IPS-11a (cell line): ENCODE data around the gene WFDC10B.
"Not testable (repeated sequence)": the region's sequence is repeated elsewhere in the genome, so short reads cannot be mapped to it uniquely, and the experiment has no call there.

Experiments
- H3K4me3 ChIP-seq: one replicate; pipeline ENCODE4 v1.5.1; 2013; ENCODE audit warnings: low read depth, low read length, control low read depth

WFDC10B gene

DNA sequence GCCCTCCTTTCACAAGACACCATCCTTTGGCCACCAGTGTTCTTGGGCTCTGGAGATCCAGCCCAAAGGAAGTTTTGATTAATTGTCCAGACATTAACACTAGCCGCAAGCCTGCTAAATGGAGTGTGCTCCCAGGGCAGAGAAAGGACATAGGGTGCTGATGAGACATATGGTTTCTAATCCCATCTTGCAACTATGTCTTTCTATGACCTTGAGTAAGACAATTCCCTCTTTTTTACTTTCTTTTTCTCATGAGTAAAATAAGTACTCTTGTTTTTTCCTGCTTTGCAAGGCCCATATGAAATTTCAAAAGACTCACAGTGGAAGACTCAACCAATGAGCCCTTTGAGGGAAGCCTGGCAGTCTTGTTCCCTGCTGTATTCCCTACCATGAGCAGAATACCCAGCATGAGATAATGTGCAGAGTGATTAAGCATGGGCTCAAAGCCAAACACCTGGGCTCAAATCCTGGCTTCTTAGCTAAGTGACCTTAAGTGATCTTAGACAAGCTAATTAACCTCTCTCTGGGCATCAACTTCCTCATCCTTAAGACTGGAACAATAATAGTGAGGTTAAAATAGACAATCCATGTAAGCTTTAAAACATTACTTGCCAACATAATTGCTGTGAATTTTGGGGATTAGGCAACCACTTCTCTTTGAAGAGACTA lies at the start of gene WFDC10B:
Gene WFDC10B (minus strand): TSS at position 51 of the 669 bp plus-strand sequence. CDS start 19,027 bp downstream, outside the sequence.
- H3K4me3 ChIP-seq, result no peak within 1 kb of the TSS

GRCh38 chr20:45752746-45753145 lies 47.9 kb upstream of the WFDC10B start:
- no peak overlapping the region for H3K4me3 ChIP-seq

GRCh38 chr20:45751721-45752120 lies 46.9 kb upstream of the WFDC10B start:
- no peak overlapping the region for H3K4me3 ChIP-seq

DNA sequence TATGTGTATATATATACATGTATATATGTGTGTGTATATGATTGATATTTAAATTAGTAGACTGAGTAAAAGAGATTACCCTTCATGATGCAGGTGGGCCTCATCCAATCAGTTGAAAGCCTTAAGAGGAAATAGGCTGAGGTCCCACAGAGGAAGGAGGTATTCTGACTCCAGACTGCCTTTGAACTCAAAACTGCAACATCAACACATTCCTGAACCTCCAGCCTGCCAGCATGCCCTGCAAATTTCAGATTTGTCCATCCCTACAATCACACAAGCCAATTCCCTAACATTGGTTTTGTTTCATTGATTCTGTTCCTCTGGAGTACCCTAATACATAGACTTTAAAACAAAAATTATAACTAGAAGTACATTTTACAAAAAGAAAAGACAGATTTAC lies 40.2 kb upstream of the WFDC10B start:
- H3K4me3 ChIP-seq, result no peak overlapping the region

DNA sequence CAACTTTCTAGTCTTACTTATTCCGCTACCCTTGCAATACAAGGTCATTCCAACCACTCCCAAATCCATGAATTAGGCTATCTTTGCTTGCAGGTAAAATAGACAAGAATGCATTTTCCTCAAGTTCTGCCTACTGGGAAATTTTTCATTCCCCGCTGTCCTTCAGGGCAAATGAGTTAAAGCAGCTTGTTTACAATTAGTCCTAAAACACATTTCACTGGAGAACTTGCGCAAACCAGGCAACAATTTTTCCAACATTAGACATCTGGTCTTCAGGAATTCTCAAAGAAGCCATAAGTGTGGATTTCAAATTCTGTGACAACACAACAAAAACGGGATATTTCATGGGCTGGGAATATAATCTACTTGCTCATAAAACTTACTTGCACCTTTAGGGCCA lies 37.8 kb upstream of the WFDC10B start:
- H3K4me3 ChIP-seq, result no peak overlapping the region

DNA sequence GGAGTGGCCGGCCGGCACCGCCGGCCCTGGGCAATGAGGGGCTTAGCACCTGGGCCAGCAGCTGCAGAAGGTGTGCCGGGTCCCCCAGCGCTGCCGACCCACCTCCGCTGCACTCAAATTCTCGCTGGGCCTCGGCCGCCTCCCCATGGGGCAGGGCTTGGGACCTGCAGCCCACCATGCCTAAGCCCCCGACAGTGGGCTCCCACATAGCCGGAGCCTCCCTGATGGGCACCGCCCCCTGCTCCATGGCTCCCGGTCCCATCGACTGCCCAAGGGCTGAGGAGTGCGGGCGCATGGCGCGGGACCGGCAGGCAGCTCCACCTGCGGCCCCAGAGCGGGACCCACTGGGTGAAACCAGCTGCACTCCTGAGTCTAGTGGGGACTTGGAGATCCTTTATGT lies 31.2 kb upstream of the WFDC10B start:
- no peak overlapping the region for H3K4me3 ChIP-seq

GRCh38 chr20:45735552-45735951 lies 30.7 kb upstream of the WFDC10B start:
- H3K4me3 ChIP-seq, result no peak overlapping the region

GRCh38 chr20:45732199-45732598 lies 27.4 kb upstream of the WFDC10B start:
- H3K4me3 ChIP-seq, result no peak overlapping the region

DNA sequence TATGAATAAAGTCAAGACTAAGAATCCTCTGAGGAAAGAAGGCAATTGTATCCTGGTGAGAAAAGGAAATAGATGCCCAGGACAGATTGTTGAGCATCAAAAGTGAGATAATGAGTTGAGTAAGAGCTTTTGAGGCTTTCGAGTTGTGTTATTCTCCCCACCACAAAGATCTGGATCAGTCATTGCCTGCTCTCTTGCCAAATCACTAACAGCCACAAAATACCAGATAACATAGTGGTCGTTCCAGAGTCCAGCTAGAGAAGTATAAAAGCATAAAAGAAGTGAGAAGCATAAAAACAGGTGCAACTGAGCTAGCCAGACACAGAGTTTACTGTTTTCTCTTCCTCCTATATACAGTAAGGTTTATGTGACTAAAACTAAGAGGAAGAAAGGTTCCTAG lies 22.2 kb upstream of the WFDC10B start:
- no peak overlapping the region for H3K4me3 ChIP-seq

- no peak overlapping the region for H3K4me3 ChIP-seq
These were observed 20.3 kb upstream of the WFDC10B start for GRCh38 chr20:45725134-45725533.

GRCh38 chr20:45722047-45722446 lies 17.2 kb upstream of the WFDC10B start, which contains the start of gene SPINT4:
Gene SPINT4 (plus strand): TSS chr20:45722347. CDS start chr20:45722368, 21 bp downstream.
- H3K4me3 ChIP-seq, result no peak within 1 kb of the TSS

- not testable (repeated sequence) for H3K4me3 ChIP-seq
These were observed 11.4 kb upstream of the WFDC10B start for GRCh38 chr20:45716141-45716688.

DNA sequence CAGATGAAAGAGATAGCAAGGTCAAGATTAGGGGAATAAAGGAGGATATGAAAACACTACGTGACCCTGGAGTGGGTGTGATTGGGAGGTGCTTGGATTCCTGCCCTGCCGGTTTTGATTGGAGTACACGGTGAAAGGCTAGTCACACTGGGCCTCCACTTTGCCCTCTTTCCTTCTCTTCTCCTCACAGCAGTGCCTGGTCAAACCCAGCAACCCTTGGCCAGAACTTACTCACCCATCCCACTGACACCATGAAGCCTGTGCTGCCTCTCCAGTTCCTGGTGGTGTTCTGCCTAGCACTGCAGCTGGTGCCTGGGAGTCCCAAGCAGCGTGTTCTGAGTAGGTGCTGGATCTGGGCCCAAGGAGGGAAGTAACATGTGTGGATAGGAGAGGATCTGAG lies 2.9 kb downstream of the WFDC10B start, which contains the start of gene WFDC13:
Gene WFDC13 (plus strand): TSS at position 166 of the 400 bp plus-strand sequence. CDS start 86 bp downstream, at position 252.
- H3K4me3 ChIP-seq, result no peak within 1 kb of the TSS

DNA sequence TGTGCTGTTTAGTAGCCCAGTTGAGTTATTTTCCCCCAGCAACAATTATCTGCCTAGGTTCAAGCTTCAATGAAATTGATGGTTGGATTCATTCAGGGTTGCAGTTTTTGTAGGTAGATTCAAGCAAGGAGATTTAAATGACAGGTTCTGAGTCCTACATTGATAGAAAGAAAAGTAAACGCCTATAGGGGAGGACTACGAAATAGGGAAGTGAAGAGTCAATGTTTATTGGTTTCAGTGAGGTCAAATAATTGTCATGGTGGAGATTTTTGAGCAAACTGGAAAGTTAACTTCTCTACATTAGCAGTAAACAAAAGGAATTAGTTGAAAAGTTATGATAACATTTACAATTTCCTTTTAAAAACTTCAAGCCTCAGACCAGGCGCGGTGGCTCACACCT lies 3.7 kb downstream of the WFDC10B start:
- no peak overlapping the region for H3K4me3 ChIP-seq

DNA sequence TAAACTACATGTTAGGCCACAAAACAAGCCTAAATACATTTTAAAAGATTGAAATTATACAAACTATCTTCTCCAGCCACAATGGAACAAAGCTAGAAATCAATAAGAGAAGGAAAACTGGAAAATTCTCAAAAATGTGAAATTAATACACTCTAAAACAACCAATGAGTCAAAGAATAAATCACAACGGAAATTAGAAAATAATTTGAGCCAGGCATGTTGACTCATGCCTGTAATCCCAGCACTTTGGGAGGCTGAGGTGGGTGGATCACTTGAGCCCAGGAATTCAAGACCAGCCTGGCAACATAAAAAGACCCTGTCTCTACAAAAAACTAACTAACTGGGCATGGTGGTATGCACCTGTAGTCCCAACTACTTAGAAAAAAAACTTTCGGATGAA lies 9.3 kb downstream of the WFDC10B start:
- no peak overlapping the region for H3K4me3 ChIP-seq

DNA sequence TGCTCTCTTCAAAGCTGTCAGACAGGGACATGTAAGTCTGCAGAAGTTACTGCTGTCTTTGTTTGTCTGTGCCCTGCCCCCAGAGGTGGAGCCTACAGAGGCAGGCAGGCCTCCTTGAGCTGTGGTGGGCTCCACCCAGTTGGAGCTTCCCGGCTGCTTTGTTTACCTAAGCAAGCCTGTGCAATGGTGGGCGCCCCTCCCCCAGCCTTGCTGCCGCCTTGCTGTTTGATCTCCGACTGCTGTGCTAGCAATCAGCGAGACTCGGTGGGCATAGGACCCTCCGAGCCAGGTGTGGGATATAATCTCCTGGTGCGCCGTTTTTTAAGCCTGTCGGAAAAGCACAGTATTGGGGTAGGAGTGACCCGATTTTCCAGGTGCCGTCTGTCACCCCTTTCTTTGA lies 11.5 kb downstream of the WFDC10B start:
- H3K4me3 ChIP-seq, result not testable (repeated sequence)

DNA sequence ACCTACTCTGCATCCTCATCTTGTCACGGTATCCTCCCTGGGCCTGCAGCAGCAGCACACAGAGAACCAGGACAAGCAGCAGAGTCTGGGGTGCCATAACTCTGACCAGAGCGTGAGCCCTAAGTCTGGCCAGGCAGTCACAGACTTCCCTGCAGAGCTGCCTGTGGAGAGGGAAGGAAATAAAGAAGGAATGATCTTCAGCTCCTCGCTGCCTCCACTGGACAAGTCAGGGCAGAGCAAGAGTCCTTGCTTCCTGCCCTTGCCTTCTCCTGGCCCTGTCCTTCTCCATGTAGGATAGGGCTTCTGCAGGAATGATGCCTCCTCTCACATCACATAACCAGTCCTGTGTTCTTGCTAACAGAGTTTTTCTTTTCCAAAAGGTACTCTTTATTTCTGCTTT lies 18.9 kb downstream of the WFDC10B start:
- H3K4me3 ChIP-seq, result no peak overlapping the region

GRCh38 chr20:45679650-45680049 lies 25.2 kb downstream of the WFDC10B start:
- no peak overlapping the region for H3K4me3 ChIP-seq

DNA sequence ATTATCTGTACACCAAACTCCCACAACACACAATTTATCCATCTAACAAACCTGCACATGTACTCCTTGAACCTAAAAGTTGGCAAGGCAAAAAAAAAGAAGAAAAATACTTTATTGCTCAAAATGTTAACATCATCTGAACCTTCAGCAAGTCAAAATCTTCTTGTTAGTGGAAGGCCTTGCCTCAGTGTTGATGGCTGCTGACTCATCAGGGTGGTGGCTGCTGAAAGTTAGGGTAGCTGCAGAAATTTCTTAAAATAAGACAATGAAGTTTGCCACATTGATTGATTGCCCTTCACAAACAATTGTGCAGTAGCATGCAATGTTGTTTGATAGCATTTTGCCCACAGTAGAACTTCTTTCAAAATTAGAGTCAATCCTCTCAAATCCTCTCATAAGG lies 32.1 kb downstream of the WFDC10B start:
- no peak overlapping the region for H3K4me3 ChIP-seq

GRCh38 chr20:45670139-45670538 lies 34.7 kb downstream of the WFDC10B start, which contains the start of gene WFDC11:
Gene WFDC11 (minus strand): TSS chr20:45670239. CDS start chr20:45650600, 19,639 bp downstream.
- H3K4me3 ChIP-seq, result no peak within 1 kb of the TSS

DNA sequence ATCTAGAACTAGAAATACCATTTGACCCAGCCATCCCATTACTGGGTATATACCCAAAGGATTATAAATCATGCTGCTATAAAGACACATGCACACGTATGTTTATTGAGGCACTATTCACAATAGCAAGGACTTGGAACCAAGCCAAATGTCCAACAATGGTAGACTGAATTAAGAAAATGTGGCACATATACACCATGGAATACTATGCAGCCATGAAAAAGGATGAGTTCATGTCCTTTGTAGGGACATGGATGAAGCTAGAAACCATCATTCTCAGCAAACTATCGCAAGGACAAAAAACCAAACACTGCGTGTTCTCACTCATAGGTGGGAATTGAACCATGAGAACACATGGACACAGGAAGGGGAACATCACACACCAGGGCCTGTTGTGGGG lies 47.8 kb downstream of the WFDC10B start:
- H3K4me3 ChIP-seq, result not testable (repeated sequence)

DNA sequence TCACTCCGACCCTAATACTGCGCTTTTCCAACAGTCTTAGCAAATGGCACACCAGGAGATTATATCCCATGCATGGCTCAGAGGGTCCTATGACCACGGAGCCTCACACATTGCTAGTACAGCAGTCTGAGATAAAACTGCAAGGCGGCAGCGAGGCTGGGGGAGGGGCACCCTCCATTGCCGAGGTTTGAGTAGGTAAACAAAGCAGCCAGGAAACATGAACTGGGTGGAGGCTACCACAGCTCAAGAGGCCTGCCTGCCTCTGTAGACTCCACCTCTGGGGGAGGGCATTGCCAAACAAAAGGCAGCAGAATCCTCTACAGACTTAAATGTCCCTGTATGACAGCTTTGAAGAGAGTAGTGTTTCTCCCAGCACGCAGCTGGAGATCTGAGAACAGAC lies 53.1 kb downstream of the WFDC10B start:
- not testable (repeated sequence) for H3K4me3 ChIP-seq
